Measurements from ENCODE around the gene EPB41L4A.
"Not testable (repeated sequence)": the region's sequence is repeated elsewhere in the genome, so short reads cannot be mapped to it uniquely, and the experiment has no call there.

The EPB41L4A gene

DNA sequence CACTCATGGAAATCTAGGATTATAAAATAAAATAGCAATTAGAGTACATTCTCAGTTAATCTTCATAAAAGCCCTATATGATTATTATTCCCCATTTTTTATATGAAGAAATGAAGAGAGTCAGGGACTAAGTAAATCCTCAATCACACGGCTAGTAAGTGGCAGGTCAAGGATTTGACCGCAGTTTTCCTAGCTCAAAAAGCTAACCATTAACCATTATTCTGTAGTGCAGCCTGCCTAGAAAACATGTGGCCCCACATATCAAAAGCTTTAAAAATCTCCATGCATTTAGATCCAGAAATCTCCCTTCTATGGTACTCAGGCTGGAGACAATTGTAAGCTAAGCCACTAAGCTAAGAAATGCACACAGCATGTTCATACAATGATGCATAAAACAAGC is 21.4 kb downstream of the EPB41L4A start:
- DNase-seq = no peak

DNA sequence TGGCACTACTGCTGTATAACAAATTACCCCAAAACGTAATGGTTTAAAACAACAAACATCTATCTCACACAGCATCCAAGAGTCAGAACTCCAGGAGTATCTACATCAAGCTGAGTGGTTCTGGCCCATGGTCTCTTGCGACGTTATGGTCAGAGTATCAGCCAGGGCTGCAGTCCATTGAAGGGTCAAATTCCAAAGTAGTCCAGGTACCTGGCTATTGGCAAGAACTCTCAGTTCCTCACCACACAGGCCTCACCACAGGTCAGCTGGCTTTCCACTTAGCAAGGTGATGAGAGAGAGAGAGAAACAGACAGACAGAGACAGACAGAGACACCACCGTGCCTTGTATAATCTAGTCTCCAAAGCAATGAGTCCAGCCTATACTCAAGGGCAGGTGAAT is 22.6 kb downstream of the EPB41L4A start:
- DNase-seq = no peak

DNA sequence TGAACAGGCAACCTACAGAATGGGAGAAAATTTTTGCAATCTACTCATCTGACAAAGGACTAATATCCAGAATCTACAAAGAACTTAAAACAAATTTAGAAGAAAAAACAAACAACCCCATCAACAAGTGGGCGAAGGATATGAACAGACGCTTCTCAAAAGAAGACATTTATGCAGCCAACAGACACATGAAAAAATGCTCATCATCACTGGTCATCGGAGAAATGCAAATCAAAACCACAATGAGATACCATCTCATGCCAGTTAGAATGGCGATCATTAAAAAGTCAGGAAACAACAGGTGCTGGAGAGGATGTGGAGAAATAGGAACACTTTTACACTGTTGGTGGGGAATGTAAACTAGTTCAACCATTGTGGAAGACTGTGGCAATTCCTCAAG is 23.8 kb downstream of the EPB41L4A start:
- DNase-seq = not testable (repeated sequence)

DNA sequence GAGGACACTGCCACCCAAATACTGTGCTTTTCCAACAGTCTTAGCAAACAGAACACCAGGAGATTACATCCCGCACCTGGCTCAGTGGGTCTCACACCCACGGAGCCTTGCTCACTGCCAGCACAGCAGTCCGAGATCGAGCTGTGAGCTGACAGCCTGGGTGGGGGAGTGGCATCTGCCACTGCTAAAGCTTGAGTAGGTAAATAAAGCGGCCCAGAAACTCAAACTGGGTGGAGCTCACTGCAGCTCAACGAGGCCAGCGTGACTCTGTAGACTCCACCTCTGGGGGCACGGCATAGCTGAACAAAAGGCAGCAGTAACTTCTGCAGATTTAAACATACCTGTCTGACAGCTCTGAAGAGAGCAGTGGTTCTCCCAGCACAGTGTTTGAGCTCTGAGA is 28.8 kb downstream of the EPB41L4A start:
- no peak for DNase-seq

DNA sequence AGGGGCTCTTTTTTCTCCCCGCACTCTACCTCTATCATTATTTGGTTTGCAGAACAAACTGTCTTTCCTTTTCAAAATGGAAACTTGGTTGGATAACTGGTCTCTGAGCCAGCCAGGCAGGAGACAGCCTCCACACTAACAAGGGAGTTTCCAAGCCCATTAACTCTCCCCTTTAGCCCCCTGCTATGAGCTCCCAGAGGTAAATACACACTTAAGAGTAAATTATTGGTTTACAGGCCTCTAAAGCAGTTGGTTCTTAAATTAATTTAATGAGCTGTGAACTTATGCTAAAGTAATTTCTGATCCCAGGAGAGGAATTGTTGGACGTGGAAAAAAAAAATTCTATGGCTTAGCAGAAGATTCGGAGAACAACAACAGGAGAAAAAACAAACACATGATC is 30.3 kb downstream of the EPB41L4A start:
- DNase-seq = no peak

DNA sequence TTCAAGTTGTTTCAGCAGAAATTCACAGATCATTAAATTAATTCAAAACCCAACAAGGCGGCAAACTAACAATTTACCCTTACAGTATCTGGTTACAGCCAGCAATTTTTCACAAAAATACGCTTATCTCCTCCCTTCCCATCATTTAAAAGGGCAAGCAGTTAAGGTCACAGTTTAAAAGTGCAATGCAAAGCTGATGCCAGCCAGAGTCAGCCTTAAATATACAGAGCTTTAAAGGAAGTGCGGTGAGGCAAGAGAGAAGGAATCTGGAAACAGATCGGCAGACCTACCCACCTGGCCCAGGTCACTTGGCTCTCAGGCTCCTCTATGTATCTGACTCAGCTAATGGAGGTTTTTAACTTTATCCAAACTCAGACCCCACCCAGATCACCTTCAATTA is 31.0 kb downstream of the EPB41L4A start:
- DNase-seq = no peak

DNA sequence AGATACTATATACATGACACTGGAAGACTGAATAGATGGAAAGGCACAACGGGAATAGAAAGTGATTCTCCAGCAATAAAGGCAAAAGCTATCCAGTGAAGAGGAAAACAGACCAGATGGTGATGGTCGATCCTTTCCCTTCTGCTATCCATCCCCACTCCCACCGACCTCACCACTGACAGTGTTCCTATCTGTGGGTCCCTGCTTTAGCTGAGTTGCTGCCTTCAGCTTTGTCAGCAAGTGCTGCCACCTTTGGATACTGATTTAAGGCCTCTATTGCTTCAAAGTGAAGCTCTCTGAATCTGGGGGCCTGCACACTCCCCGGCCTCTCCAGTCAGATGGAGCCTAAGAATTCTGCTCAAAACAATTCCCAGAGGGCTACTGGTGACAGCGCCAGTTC is 32.3 kb downstream of the EPB41L4A start:
- DNase-seq = no peak

DNA sequence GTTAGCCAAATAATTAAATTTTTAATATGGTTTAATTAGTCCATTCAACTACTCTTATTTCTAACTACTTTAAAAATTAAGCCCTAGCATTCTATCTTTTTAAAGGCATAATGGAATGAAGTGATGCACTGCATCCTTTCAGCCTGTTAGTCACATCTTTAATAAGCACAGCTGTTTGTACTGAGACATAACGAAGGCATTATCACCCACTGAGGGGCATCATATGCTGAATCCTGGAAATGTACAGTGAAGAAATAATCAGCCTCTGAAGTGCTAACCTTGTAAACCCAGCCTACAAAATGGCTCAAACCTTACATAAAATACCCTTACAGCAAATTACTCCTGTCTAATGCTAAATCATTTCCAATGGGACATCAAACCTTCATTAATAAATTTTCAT is 33.1 kb downstream of the EPB41L4A start:
- DNase-seq = no peak

DNA sequence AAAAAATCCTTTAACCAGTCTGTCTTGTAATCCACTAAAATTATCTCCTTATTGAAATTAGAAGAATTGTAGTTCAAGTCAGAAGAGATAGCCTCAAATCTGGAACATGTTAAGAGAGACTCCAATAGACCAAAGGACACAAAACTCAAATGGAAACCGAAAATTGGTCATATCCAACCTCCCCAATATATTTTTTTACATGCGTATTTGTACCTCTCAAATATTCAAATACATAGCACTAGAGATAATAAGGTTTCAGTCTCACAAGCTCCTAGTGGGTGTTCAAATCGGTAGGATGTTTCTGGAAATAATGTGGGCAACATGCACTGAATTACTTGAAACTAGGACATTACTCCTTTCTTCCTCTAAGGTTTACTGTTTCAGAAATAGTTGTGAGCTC is 33.5 kb downstream of the EPB41L4A start:
- DNase-seq = no peak

DNA sequence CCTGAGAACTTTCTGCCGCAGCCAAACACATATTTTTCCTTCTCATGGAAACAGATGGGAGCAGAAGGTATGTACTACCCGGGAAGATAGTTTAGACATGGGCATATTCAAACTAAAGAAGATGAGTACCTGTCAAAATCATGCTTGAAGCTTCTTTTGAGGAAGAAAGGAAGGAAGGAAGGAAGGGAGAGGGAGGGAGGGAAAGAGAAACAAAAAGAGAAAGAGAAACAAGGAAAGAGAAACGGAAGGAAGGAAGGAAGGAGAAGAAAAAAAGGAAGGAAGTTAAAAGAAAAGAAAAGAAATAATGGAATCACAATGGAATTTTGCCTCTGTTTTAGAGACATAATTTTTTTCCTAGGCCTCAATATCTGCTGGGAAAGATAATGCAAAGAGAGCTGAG is 34.6 kb downstream of the EPB41L4A start:
- no peak for DNase-seq

DNA sequence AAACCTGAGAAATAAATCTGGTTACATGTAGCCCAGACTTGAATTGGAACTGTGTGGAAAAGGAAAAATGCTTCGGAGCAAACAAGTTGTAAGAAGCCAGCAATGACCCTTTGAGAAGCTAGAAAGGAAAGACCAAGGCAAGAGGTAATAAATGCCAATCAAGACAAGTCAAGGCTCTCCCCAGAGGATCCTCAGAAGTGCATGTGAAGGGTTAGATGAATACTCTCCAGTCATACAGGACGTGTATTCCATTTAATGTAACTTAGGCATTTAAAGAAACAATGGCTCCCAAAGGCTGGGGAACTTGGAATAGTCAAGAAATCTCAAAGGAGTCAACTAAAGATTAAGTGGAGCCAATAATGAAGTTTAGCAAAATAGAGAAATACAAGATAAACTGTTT is 36.2 kb downstream of the EPB41L4A start:
- no peak for DNase-seq

DNA sequence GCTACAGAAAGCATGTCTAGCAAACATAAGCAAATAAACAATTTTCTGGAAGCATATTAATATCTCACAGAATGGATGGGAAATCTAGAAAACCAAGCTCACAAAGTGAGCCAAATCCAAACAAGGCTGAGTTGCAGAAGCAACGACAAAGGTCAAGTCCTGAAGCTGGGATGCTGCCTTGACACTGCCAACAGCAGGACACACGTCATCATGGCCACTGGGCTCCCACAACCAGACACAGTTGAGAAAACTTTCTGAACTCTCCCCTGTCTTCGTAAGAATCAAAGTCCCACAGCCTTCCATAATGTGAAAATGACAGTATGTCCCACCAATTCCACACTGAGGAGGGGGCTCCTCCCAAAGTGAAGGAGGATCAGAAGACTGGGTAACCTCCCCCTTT is 37.6 kb downstream of the EPB41L4A start:
- DNase-seq = no peak

DNA sequence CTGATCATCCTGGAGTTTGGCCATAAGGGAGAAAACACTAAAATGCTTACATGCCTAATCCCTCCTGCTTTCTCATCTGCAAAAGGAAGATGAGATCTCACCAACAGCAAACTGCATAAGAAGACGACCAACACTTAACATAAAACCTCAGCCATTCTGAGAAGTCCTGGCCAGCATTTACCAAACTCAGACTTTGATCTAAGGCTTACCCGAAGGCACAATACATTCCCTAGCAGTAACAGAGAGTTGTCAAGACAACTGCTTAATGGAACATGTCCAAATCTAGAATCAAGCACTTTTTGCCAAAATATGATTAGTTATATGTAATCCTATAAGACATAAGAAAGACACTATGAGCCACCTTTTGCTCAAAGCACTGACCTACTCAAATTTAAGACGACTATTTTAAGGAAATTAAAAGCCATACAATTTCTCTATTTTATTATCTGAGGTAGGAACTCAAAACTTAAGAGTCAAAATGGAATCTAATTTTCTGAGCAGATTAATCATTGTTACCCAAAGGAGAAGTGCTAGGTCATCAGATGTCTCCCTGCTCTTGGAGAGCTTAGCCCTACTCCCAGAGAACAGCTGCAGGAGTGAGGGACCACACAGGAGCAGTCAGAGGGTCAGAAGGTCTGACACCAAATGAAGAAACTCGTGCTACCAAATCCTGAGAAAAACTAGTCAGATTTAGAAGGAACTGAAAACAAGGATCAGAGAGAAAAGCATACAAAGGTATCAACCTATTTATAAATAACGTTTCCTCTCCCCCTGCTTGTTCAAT is 39.3 kb downstream of the EPB41L4A start:
- DNase-seq = no peak

DNA sequence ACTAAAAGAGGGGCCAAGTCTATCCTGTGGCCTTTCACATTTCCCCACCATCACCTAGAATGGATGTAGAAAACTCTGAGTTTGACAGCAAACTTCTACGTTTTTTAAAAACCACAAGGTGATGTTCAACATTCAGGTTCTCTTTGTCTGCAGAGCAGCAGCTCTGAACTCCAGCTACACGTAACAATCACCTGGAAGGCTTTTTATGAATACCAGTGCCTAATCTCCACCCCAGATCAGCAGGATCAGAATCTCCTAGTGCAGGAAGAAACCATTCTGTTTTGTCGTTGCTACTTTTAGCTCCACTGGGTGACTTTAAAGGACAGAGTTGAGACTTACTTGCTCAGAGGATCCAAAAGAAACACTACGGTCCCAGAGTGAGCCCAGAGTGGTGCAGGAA is 44.3 kb downstream of the EPB41L4A start:
- no peak for DNase-seq

DNA sequence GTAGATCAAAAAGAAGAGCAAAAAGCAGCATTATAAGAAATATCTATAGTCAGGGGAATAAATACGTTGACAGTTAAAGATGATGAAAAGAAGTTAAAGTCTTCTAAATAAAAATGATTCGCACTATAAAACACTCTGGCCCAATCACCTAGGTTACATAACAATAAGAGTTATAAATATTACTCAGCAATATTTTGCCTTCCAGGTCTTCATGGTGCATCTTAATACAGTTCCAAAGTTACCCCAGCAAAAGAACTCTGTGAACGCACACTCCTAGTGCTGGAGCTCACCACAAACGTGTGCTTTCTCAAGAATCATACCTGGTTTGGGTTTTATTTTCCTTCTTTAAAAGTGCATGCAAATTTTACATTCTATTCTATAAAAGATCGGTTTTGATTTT is 44.7 kb downstream of the EPB41L4A start:
- no peak for DNase-seq

DNA sequence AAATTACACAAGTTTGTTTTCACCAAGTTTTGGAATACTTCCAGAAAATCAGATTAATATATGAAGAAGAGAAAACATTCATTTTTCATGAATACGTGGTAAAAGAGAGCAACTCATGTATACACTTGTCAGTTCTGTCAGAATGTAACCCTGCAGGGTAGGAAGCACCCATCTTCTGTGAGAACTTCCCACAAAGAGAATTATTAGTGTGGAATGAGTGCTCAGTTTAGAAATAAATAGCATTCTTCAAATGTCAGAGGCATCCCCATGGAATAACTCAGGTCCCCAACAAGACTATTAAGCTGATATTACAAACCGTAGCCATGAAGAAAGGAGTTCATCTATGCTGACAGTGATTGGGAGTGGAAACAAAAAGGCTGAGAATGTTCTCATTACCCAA is 45.2 kb downstream of the EPB41L4A start:
- DNase-seq = no peak

DNA sequence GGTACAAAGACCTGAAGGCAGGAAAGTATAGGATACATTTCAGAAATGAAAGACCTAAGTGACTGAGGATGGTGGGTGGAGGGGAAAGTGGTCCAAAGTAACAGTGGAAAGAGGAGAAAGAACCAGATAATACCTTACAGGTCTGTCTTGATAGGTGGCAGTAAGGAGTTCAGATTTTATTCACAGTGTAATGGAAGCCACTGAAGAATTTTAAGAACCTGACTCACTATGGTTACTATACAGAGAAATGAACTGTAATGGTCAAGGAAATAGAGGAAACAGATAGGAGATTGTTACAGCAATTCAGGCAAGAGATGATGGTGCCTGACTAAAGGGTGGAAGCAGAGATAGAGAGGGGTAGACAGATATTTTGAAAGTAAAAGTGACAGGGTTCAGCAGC is 46.5 kb downstream of the EPB41L4A start:
- no peak for DNase-seq

DNA sequence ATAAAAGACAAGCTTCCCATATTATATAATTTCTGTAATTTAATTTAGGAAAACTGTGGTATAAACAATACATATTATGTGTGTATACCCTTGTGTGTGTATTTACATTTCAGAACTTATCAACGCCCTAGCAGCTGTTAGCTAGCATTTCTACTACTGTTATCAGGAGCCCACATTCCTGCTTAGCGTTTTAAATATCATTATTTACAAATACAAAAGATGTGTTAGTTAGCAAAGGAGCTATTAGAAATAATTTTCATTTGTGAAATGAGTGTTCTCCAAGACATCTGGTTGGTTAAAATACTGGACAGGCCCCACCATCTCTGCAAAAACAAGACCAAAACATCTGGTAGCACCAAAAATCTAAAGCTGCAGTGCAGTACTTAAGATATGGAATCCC is 48.0 kb downstream of the EPB41L4A start:
- DNase-seq = no peak

DNA sequence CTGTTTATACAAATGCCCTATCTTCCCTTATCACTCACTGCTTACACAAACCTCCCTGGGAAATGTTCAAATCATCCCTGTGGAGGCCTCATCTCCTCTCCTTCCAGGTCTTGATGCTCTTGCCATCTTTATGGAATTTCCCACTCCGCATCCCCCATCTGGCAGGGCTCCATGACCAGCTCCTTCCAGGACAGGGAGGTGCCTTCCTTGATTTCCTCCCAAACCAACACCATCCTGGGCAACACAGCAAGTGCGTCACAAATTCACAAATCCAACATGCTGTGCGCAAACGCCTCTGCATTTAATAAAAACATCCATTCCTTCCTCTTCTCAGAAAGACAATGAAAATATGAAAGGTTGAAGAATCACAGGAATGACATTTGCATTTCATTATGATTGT is 51.7 kb downstream of the EPB41L4A start:
- no peak for DNase-seq

DNA sequence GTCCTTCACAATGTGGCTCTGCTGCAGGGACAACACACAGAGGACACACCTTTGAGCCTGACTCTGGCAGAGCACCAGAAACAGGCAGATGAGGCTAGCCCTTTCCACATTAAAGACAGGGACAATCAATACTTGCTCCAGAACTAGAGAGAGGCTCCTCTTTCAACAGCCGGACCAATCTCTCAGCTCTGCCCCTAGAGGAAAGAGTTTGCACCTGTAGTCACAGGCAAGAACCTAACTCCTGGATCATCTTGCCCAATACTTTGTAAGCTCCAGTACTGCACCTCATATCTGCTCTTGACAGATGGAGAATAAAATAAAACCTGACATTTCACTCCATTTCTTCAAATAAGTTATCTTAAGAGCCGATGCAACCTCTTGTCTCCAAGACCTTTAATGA is 52.1 kb downstream of the EPB41L4A start:
- no peak for DNase-seq

DNA sequence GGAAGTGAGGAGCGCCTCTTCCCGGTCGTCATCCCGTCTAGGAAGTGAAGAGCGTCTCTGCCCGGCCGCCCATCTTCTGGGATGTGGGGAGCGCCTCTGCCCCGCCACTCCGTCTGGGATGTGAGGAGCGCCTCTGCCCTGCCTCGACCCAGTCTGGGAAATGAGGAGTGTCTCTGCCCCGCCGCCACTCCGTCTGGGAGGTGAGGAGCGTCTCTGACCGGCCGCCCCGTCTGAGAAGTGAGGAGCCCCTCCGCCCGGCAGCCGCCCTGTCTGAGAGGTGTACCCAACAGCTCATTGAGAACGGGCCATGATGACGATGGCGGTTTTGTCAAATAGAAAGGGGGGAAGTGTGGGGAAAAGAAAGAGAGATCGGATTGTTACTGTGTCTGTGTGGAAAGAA is 58.3 kb downstream of the EPB41L4A start:
- DNase-seq = not testable (repeated sequence)

DNA sequence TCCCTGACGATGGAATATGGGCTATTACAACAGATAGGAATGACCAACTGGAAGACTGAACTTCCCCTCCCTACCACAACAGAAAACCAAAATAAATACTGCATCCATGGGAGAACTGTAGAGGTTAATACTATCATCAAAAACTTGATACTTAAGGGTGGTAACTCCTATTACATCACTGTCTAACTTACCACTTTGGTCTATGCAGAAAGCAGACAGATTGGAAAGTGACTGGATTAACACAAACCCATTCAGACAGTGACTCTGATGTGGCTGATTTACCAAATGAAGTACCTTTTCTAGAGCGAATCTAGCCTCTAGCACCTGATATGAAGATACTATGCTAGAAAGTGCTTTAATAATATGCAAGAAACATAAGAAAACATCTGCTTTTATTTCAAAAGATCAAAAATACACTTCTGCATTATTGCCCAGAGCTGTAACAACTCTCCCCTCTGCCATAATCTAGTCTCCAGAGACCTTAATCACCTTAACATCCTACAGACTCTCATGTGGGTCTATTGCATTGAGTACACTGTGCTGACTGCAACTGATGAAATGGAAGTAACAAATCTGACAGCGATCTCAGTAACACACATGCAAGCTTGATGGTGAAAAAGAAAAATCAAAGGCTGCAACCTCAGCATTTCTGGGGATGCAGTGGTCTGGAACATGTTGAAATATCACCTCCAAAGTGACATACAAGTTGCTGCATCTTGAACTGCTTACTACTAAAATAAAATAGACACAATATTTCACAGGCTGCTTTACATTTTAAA is 62.7 kb downstream of the EPB41L4A start:
- DNase-seq = no peak

DNA sequence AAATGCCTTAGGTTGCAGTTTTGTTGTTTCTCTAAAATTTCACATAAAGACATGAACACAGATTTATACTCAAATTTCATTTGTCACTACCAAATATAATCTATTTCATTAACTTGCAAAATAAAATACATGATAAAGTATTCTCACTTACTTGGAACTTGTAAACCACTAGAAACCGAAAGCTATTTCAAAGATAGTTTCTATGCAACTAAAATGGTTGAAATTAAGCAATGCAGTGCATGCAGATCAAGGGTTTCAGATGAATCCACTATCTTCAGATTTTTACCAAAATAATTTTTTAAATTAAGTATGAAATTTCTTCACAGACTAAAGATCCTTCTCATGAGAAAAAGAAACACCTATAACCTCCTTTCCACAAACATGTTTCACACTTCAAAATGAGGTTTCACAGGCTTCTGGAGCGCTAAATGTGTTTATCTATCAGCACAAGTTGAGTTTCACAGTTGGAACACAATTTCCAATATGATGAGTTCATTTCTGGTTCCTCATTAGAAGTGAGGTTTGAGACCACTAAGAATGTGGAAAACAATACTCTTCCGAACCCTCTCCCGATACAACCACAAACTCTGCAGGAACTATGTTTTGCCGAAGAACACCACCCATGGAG is 63.9 kb downstream of the EPB41L4A start:
- DNase-seq = no peak

DNA sequence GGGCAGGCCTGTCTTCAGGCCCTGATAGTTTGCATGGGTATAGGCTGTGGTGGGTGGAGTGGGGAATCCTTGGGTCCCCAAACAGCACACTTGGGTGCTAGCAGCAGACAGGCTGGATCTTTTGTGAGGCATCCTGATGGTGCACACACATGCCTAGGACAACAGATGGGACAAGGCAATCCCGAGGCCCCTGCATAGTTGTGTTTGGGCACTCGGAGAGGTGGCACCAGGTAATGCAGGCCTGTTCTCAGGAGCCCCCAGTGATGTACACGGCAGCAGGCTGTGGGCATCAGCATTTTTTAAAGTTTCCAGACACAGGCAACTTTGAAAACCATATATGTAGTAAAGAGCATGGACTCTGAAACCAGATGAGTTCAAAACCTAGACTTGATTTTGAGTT is 65.4 kb downstream of the EPB41L4A start:
- DNase-seq = no peak
